Vagina (tissue), 2 donors: Measurements from ENCODE around the gene DPYSL3. TPM values are rescaled to one million over a fixed set of nuclear protein-coding genes. Genes with fewer than 3 reads are reported as not detected.

ENCODE experiments used
- DNase-seq, 2 donors: peaks; one replicate each; pipeline ENCODE4 v3.0.0-alpha.2; 2017; ENCODE audit errors: extremely low spot score in 2 of 2
- H3K27ac ChIP-seq: fragments of 200-600 bp; sonication (generic); one replicate; pipeline ENCODE4 v1.5.1; 2019
- H3K27me3 ChIP-seq: fragments of 200-600 bp; sonication (generic); one replicate; pipeline ENCODE4 v1.5.1; 2019
- H3K36me3 ChIP-seq, 2 donors: fragments of 200-600 bp; sonication (generic); one replicate each; pipeline ENCODE4 v1.5.1; 2017 to 2019
- H3K4me1 ChIP-seq: fragments of 200-600 bp; sonication (generic); one replicate; pipeline ENCODE4 v1.5.1; 2019
- H3K4me3 ChIP-seq, 2 donors: fragments of 200-600 bp; sonication (generic); 1 replicate in 1 of 2; 2 replicates in 1 of 2; pipeline ENCODE4 v1.5.1; 2016 to 2019
- H3K9me3 ChIP-seq: fragments of 200-600 bp; sonication (generic); one replicate; pipeline ENCODE4 v1.5.1; 2019
- POLR2A ChIP-seq, 2 donors: fragments of 450-650 bp; IDR thresholded peaks; one replicate each; pipeline ENCODE4 v1.6.1; 2017; ENCODE audit warnings: antibody characterized with exemption in 2 of 2, mild to moderate bottlenecking in 2 of 2, moderate library complexity in 2 of 2
- POLR2AphosphoS5 ChIP-seq, 2 donors: sonication (generic); formaldehyde crosslinking; IDR thresholded peaks; one replicate each; pipeline ENCODE4 v1.9.0; 2017; ENCODE audit warnings: antibody characterized with exemption in 2 of 2, mild to moderate bottlenecking in 2 of 2, low read depth in 1 of 2; ENCODE audit not compliant: insufficient read depth in 1 of 2
- intact Hi-C: fragments of 100-400 bp; cut with DNase I; formaldehyde crosslinking; loops from one replicate; pipeline ENCODE4 v1.15.1; 2023
- total RNA-seq: library from RNA; depleted of rRNA; stranded (reverse); fragments of >200 nt; gene quantifications from one replicate; pipeline ENCODE4 v1.2.3, GENCODE V29; 2016
- TF ChIP-seq, protein P1 (sequence below), 3 experiments: fragments of 450-650 bp in 2 of 3; fragments of 200-600 bp in 1 of 3; sonication (generic) in 1 of 3; IDR thresholded peaks; one replicate each; pipeline ENCODE4 v1.5.1; 2017 to 2019; ENCODE audit warnings: antibody characterized with exemption in 3 of 3, mild to moderate bottlenecking in 2 of 3, moderate library complexity in 2 of 3

Gene DPYSL3
- total RNA-seq, 1 donor from 2014 or later, result 68.5 TPM

DNA sequence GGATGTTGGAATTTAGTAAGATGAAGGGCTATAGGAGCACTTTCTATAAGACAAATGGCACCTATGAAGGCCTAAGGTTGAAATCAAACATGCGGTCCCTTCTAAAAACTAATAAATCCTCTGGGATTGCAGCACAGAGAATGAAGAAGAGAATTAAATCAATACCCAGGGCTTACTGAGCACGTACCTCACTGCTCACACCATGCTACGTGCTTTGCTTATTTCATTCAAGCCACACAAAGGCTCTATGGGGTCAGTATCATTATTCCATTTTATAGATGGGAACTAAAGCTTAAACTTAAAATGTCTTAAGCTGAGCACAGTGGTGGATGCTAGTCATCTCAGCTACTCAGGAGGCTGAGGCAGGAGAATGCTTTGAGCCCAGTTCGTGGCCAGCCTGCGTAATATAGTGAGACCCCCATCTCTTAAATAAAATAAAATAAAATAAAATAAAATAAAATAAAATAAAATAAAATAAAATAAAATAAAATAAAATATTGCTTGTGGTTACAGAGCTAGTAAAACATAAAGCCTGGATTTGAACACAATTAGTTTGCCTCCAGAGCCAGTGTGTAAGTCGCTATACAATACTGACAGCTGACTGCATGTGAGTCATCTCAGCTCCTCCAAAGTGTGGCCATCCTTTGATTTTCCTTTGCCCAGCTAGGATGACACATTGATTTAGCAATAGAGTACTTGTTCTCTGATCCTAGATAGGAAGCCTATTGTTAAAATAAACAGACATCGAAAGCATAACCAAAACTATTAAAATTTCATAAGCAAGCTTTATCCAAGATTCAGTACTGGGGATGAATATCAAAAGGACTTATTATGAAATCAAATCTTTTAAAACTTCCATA, 20.9 kb upstream of the DPYSL3 start:
- H3K4me3 ChIP-seq, result no peak overlapping the region
- no peaks in the 10 kb centered on the region for H3K4me1 ChIP-seq
- H3K36me3 ChIP-seq, result no peaks in the 10 kb centered on the region
- no peak overlapping the region for H3K27ac ChIP-seq
- no peaks in the 10 kb centered on the region for H3K9me3 ChIP-seq
- no peaks in the 10 kb centered on the region for H3K27me3 ChIP-seq
- no peak for DNase-seq
- intact Hi-C loops, result no loop called here
- TF ChIP-seq, protein P1, sequence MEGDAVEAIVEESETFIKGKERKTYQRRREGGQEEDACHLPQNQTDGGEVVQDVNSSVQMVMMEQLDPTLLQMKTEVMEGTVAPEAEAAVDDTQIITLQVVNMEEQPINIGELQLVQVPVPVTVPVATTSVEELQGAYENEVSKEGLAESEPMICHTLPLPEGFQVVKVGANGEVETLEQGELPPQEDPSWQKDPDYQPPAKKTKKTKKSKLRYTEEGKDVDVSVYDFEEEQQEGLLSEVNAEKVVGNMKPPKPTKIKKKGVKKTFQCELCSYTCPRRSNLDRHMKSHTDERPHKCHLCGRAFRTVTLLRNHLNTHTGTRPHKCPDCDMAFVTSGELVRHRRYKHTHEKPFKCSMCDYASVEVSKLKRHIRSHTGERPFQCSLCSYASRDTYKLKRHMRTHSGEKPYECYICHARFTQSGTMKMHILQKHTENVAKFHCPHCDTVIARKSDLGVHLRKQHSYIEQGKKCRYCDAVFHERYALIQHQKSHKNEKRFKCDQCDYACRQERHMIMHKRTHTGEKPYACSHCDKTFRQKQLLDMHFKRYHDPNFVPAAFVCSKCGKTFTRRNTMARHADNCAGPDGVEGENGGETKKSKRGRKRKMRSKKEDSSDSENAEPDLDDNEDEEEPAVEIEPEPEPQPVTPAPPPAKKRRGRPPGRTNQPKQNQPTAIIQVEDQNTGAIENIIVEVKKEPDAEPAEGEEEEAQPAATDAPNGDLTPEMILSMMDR (IDR thresholded peaks at IDR 0.05), result no peak
- TF ChIP-seq POLR2AphosphoS5 (IDR thresholded peaks at IDR 0.05; ENCODE audit: insufficient read depth in 1 of 2, low read depth in 1 of 2), result no peak
- TF ChIP-seq POLR2A (IDR thresholded peaks at IDR 0.05), result no peak

DNA sequence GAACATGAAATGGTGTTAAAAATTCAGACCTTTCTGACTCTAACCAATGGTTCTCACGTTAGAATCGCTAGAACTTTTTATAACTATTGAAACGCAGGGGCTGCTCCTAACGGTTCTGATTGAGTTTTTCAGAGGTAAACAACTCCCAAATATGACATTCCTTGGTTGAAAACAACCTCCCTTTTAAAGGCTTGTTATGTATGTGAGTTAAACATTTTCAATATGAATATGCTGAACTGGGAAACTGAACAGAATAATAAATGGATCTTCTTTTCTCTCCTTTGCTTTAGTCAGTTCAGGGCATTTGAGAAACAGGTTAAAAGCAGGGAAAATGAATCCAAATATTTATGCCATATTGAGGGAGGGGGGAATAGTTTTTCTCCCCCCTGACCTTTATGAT, 13.2 kb upstream of the DPYSL3 start:
- H3K4me1 ChIP-seq, result no peaks in the 10 kb centered on the region
- no peaks in the 10 kb centered on the region for H3K9me3 ChIP-seq
- TF ChIP-seq, protein P1 (IDR thresholded peaks at IDR 0.05), result no peak
- TF ChIP-seq POLR2AphosphoS5 (IDR thresholded peaks at IDR 0.05; ENCODE audit: insufficient read depth in 1 of 2, low read depth in 1 of 2) (no peak), POLR2A (IDR thresholded peaks at IDR 0.05) (no peak)
- no peak overlapping the region for H3K27ac ChIP-seq
- DNase-seq, result no peak
- intact Hi-C loops, result no loop called here
- no peaks in the 10 kb centered on the region for H3K27me3 ChIP-seq
- H3K36me3 ChIP-seq, result no peaks in the 10 kb centered on the region
- H3K4me3 ChIP-seq, result no peak overlapping the region

DNA sequence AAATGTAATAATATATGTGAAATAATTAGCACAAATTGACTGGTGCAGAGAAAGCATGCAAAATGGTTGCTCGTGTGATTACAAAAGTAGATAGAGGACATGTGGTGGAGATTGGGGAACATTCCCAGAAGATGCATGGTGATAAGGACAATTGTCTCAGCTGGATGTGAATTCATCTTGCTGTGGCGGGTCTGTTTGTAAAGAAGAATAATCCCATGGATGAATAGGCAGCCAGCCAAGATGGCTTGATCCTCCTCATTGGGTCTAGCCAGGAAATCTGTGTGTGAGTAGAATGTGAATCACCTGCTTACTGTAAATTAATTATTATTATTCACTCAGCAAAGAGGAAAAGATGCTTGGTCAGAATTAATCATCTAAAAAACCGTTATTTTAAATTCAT, 12.6 kb upstream of the DPYSL3 start:
- Histone ChIP-seq H3K4me3 (no peak overlapping the region), H3K9me3 (no peaks in the 10 kb centered on the region), H3K27ac (no peak overlapping the region), H3K36me3 (no peaks in the 10 kb centered on the region), H3K4me1 (no peaks in the 10 kb centered on the region), H3K27me3 (no peaks in the 10 kb centered on the region)
- intact Hi-C loops, result no loop called here
- TF ChIP-seq, protein P1 (IDR thresholded peaks at IDR 0.05), result no peak
- no peak for TF ChIP-seq POLR2A (IDR thresholded peaks at IDR 0.05)
- no peak for TF ChIP-seq POLR2AphosphoS5 (IDR thresholded peaks at IDR 0.05; ENCODE audit: insufficient read depth in 1 of 2, low read depth in 1 of 2)
- no peak for DNase-seq

DNA sequence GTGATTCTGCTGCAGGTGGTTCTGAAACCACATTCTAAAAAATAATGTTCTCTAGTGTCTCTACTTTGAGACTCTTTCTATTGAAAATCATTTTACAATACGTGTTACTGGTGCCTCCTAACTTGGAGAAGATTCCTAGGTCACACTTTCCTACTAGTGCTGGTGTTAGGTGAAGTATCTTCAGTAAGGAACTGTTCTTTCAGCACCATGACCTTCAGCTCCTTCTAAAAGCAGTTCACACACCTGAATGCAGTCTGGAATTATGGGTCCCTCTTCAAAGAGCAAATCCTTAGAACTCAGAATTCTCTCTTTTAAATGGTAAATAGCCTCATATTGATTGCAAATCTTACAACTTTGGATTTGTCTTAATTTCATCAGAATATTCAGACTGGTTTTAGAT, 10.6 kb upstream of the DPYSL3 start:
- Histone ChIP-seq H3K4me3 (no peak overlapping the region), H3K4me1 (no peaks in the 10 kb centered on the region), H3K9me3 (no peaks in the 10 kb centered on the region), H3K36me3 (no peaks in the 10 kb centered on the region), H3K27ac (no peak overlapping the region), H3K27me3 (no peaks in the 10 kb centered on the region)
- TF ChIP-seq, protein P1 (IDR thresholded peaks at IDR 0.05), result no peak
- TF ChIP-seq POLR2A (IDR thresholded peaks at IDR 0.05), result no peak
- TF ChIP-seq POLR2AphosphoS5 (IDR thresholded peaks at IDR 0.05; ENCODE audit: insufficient read depth in 1 of 2, low read depth in 1 of 2), result no peak
- intact Hi-C loops, result no loop called here
- no peak for DNase-seq

DNA sequence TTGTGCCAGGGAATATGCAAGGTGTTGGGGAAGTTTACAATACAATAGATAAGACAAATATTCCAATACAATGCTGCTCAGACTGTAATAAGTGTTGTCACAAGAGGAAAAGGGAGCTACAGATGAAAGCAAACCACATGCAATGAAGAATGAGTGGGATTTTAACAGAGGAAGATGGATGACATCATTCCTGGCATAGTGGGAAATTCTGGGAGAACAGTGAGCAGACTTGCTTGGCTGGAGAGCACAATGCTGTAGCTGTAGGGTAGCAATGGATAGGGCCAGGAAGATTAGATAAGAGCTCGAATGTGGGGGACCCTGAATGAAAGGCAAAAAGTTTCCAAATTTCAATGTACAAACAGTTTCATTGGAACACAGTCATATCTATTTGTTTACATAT, 9.5 kb upstream of the DPYSL3 start:
- Histone ChIP-seq H3K4me3 (no peak overlapping the region), H3K36me3 (no peaks in the 10 kb centered on the region), H3K4me1 (no peaks in the 10 kb centered on the region), H3K27ac (no peak overlapping the region), H3K27me3 (no peaks in the 10 kb centered on the region), H3K9me3 (no peaks in the 10 kb centered on the region)
- intact Hi-C loops, result no loop called here
- no peak for DNase-seq
- TF ChIP-seq POLR2AphosphoS5 (IDR thresholded peaks at IDR 0.05; ENCODE audit: insufficient read depth in 1 of 2, low read depth in 1 of 2), result no peak
- TF ChIP-seq, protein P1 (IDR thresholded peaks at IDR 0.05), result no peak
- no peak for TF ChIP-seq POLR2A (IDR thresholded peaks at IDR 0.05)
